IgD-negative memory B cell (primary cell): ENCODE measurements around the gene ZBTB7C. TPM values are rescaled to one million over a fixed set of nuclear protein-coding genes. Genes with fewer than 3 reads are reported as not detected.

Experiments
- H3K27ac Mint-ChIP-seq, 3 donors: one replicate each; pipeline ENCODE4 v1.8.0; 2020 to 2022; ENCODE audit warnings: mild to moderate bottlenecking in 3 of 3, mixed read lengths in 3 of 3, moderate library complexity in 1 of 3
- H3K27me3 Mint-ChIP-seq: one replicate; pipeline ENCODE4 v1.8.0; 2021; ENCODE audit warnings: mixed read lengths
- H3K36me3 Mint-ChIP-seq: one replicate; pipeline ENCODE4 v1.8.0; 2020; ENCODE audit warnings: mild to moderate bottlenecking, mixed read lengths
- H3K4me1 Mint-ChIP-seq, 3 donors: one replicate each; pipeline ENCODE4 v1.8.0; 2020 to 2022; ENCODE audit warnings: mixed read lengths in 3 of 3, mild to moderate bottlenecking in 1 of 3
- H3K4me3 Mint-ChIP-seq, 4 donors: one replicate each; pipeline ENCODE4 v1.8.0; 2020 to 2022; ENCODE audit warnings: mild to moderate bottlenecking in 4 of 4, mixed read lengths in 4 of 4, moderate library complexity in 3 of 4
- H3K9me3 Mint-ChIP-seq, 3 donors: one replicate each; pipeline ENCODE4 v1.8.0; 2020 to 2021; ENCODE audit warnings: mixed read lengths in 3 of 3, mild to moderate bottlenecking in 1 of 3
- polyA plus RNA-seq: library from polyadenylated mRNA; unstranded; fragments of 300-500 nt; fragmentation: Illumina TruSeq; gene quantifications from one replicate; pipeline ENCODE4 v1.2.3, GENCODE V29; 2021

The ZBTB7C gene
- polyA plus RNA-seq, 1 donor from 2014 or later: not detected

GRCh38 chr18:48113691-48114090 lies 295.5 kb downstream of the ZBTB7C start:
- Mint-ChIP-seq H3K36me3 (no peaks in the 10 kb centered on the region), H3K4me3 (no peak overlapping the region), H3K27ac (no peak overlapping the region), H3K27me3 (peaks cover 2% of the 10 kb centered on the region), H3K9me3 (peaks cover 0 to 1% (median 0%) of the 10 kb centered on the region in 3 donors), H3K4me1 (no peaks in the 10 kb centered on the region)

- Mint-ChIP-seq H3K9me3 (peaks cover 0 to 1% (median 0%) of the 10 kb centered on the region in 3 donors), H3K27ac (no peak overlapping the region), H3K27me3 (peaks cover 2% of the 10 kb centered on the region), H3K4me1 (no peaks in the 10 kb centered on the region), H3K36me3 (no peaks in the 10 kb centered on the region), H3K4me3 (no peak overlapping the region)
Observed at GRCh38 chr18:48111587-48111986, 297.6 kb downstream of the ZBTB7C start.

- H3K27ac Mint-ChIP-seq: no peak overlapping the region
- H3K4me3 Mint-ChIP-seq: no peak overlapping the region
- H3K36me3 Mint-ChIP-seq: no peaks in the 10 kb centered on the region
- H3K27me3 Mint-ChIP-seq: peaks cover 7% of the 10 kb centered on the region
- H3K4me1 Mint-ChIP-seq: no peaks in the 10 kb centered on the region
- no peaks in the 10 kb centered on the region for H3K9me3 Mint-ChIP-seq
Observed at GRCh38 chr18:48110797-48111196, 298.4 kb downstream of the ZBTB7C start.

- Mint-ChIP-seq H3K4me3 (no peak overlapping the region), H3K36me3 (no peaks in the 10 kb centered on the region), H3K4me1 (no peaks in the 10 kb centered on the region), H3K27me3 (peaks cover 10% of the 10 kb centered on the region), H3K27ac (no peak overlapping the region), H3K9me3 (no peaks in the 10 kb centered on the region)
Observed at GRCh38 chr18:48109961-48110493, 299.2 kb downstream of the ZBTB7C start.

- no peaks in the 10 kb centered on the region for H3K36me3 Mint-ChIP-seq
- H3K4me1 Mint-ChIP-seq: no peaks in the 10 kb centered on the region
- H3K4me3 Mint-ChIP-seq: no peak overlapping the region
- H3K9me3 Mint-ChIP-seq: no peaks in the 10 kb centered on the region
- no peak overlapping the region for H3K27ac Mint-ChIP-seq
- peaks cover 10% of the 10 kb centered on the region for H3K27me3 Mint-ChIP-seq
Observed at GRCh38 chr18:48108136-48108535, 301.0 kb downstream of the ZBTB7C start.

- Mint-ChIP-seq H3K4me3 (no peak overlapping the region), H3K27ac (no peak overlapping the region), H3K9me3 (no peaks in the 10 kb centered on the region), H3K27me3 (peaks cover 10% of the 10 kb centered on the region), H3K36me3 (no peaks in the 10 kb centered on the region), H3K4me1 (no peaks in the 10 kb centered on the region)
Observed at GRCh38 chr18:48106976-48107781, 302.0 kb downstream of the ZBTB7C start.

GRCh38 chr18:48106498-48106897 lies 302.7 kb downstream of the ZBTB7C start:
- Mint-ChIP-seq H3K36me3 (no peaks in the 10 kb centered on the region), H3K27ac (no peak overlapping the region), H3K4me3 (no peak overlapping the region), H3K9me3 (no peaks in the 10 kb centered on the region), H3K27me3 (peaks cover 11% of the 10 kb centered on the region), H3K4me1 (no peaks in the 10 kb centered on the region)

GRCh38 chr18:48105317-48105716 lies 303.9 kb downstream of the ZBTB7C start:
- no peaks in the 10 kb centered on the region for H3K9me3 Mint-ChIP-seq
- H3K4me3 Mint-ChIP-seq: no peak overlapping the region
- peaks cover 13% of the 10 kb centered on the region for H3K27me3 Mint-ChIP-seq
- no peaks in the 10 kb centered on the region for H3K4me1 Mint-ChIP-seq
- H3K36me3 Mint-ChIP-seq: no peaks in the 10 kb centered on the region
- no peak overlapping the region for H3K27ac Mint-ChIP-seq

GRCh38 chr18:48104705-48105104 lies 304.5 kb downstream of the ZBTB7C start:
- no peaks in the 10 kb centered on the region for H3K9me3 Mint-ChIP-seq
- no peak overlapping the region for H3K4me3 Mint-ChIP-seq
- H3K27me3 Mint-ChIP-seq: peaks cover 14% of the 10 kb centered on the region
- no peaks in the 10 kb centered on the region for H3K4me1 Mint-ChIP-seq
- H3K27ac Mint-ChIP-seq: no peak overlapping the region
- no peaks in the 10 kb centered on the region for H3K36me3 Mint-ChIP-seq

- no peaks in the 10 kb centered on the region for H3K36me3 Mint-ChIP-seq
- no peak overlapping the region for H3K27ac Mint-ChIP-seq
- peaks cover 8% of the 10 kb centered on the region for H3K27me3 Mint-ChIP-seq
- no peaks in the 10 kb centered on the region for H3K4me1 Mint-ChIP-seq
- H3K4me3 Mint-ChIP-seq: no peak overlapping the region
- H3K9me3 Mint-ChIP-seq: peaks cover 0 to 4% (median 0%) of the 10 kb centered on the region in 3 donors
Observed at GRCh38 chr18:48100651-48101165, 308.5 kb downstream of the ZBTB7C start.

- H3K4me1 Mint-ChIP-seq: no peaks in the 10 kb centered on the region
- no peak overlapping the region for H3K4me3 Mint-ChIP-seq
- H3K9me3 Mint-ChIP-seq: peaks cover 0 to 4% (median 0%) of the 10 kb centered on the region in 3 donors
- no peak overlapping the region for H3K27ac Mint-ChIP-seq
- peaks cover 6% of the 10 kb centered on the region for H3K27me3 Mint-ChIP-seq
- H3K36me3 Mint-ChIP-seq: no peaks in the 10 kb centered on the region
Observed at GRCh38 chr18:48100165-48100575, 309.0 kb downstream of the ZBTB7C start.

- Mint-ChIP-seq H3K27me3 (peaks cover 8% of the 10 kb centered on the region), H3K27ac (no peak overlapping the region), H3K4me3 (no peak overlapping the region), H3K36me3 (no peaks in the 10 kb centered on the region), H3K4me1 (no peaks in the 10 kb centered on the region), H3K9me3 (peaks cover 0 to 4% (median 0%) of the 10 kb centered on the region in 3 donors)
Observed at GRCh38 chr18:48099481-48100164, 309.6 kb downstream of the ZBTB7C start.

- peaks cover 0 to 4% (median 0%) of the 10 kb centered on the region in 3 donors for H3K9me3 Mint-ChIP-seq
- H3K4me1 Mint-ChIP-seq: no peaks in the 10 kb centered on the region
- H3K27ac Mint-ChIP-seq: no peak overlapping the region
- H3K27me3 Mint-ChIP-seq: peaks cover 8% of the 10 kb centered on the region
- no peaks in the 10 kb centered on the region for H3K36me3 Mint-ChIP-seq
- H3K4me3 Mint-ChIP-seq: no peak overlapping the region
Observed at GRCh38 chr18:48098538-48098937, 310.6 kb downstream of the ZBTB7C start.

GRCh38 chr18:48098007-48098406 lies 311.2 kb downstream of the ZBTB7C start:
- no peaks in the 10 kb centered on the region for H3K36me3 Mint-ChIP-seq
- H3K27ac Mint-ChIP-seq: no peak overlapping the region
- H3K27me3 Mint-ChIP-seq: peaks cover 11% of the 10 kb centered on the region
- peaks cover 0 to 4% (median 0%) of the 10 kb centered on the region in 3 donors for H3K9me3 Mint-ChIP-seq
- no peak overlapping the region for H3K4me3 Mint-ChIP-seq
- H3K4me1 Mint-ChIP-seq: no peaks in the 10 kb centered on the region

GRCh38 chr18:48095726-48096125 lies 313.5 kb downstream of the ZBTB7C start:
- H3K4me1 Mint-ChIP-seq: no peaks in the 10 kb centered on the region
- H3K27me3 Mint-ChIP-seq: peaks cover 7% of the 10 kb centered on the region
- peaks cover 0 to 4% (median 0%) of the 10 kb centered on the region in 3 donors for H3K9me3 Mint-ChIP-seq
- no peak overlapping the region for H3K27ac Mint-ChIP-seq
- no peak overlapping the region for H3K4me3 Mint-ChIP-seq
- no peaks in the 10 kb centered on the region for H3K36me3 Mint-ChIP-seq
